Astrocyte (in vitro differentiated cells and primary cell): ENCODE results near the gene MRTFA. TPM values are rescaled to one million over a fixed set of nuclear protein-coding genes. Genes with fewer than 3 reads are reported as not detected.

Experiments
- DNase-seq: peaks from one replicate; pipeline ENCODE4 v3.0.0-alpha.2; 2010; ENCODE audit warnings: low read depth
- FAIRE-seq: peaks from 2 replicates; lab custom pipeline; 2011; peaks lifted over from hg19 to GRCh38; lab: Jason Lieb, UNC
- H2AFZ ChIP-seq: 2 replicates; pipeline ENCODE4 v1.6.0; 2012; ENCODE audit warnings: low read depth, low read length, inconsistent platforms
- H3K27ac ChIP-seq: 2 replicates; pipeline ENCODE4 v1.5.1; 2011; ENCODE audit warnings: low read depth, low read length, inconsistent platforms
- H3K27me3 ChIP-seq: 2 replicates; pipeline ENCODE4 v1.6.0; 2011; ENCODE audit warnings: low read length, inconsistent platforms; ENCODE audit not compliant: insufficient read depth
- H3K36me3 ChIP-seq: 2 replicates; pipeline ENCODE4 v1.5.1; 2011; ENCODE audit warnings: low read length, inconsistent platforms; ENCODE audit not compliant: insufficient read depth
- H3K4me1 ChIP-seq: 2 replicates; pipeline ENCODE4 v1.5.1; 2011; ENCODE audit warnings: low read length, inconsistent platforms; ENCODE audit not compliant: insufficient read depth
- H3K4me2 ChIP-seq: 2 replicates; pipeline ENCODE4 v1.6.0; 2012; ENCODE audit warnings: low read length, inconsistent platforms
- H3K4me3 ChIP-seq: 2 replicates; pipeline ENCODE4 v1.5.1; 2011; ENCODE audit warnings: low read depth, mild to moderate bottlenecking, low read length, inconsistent platforms; ENCODE audit not compliant: insufficient read depth
- H3K79me2 ChIP-seq: 2 replicates; pipeline ENCODE4 v1.6.0; 2012; ENCODE audit warnings: mild to moderate bottlenecking, low read length, inconsistent platforms; ENCODE audit not compliant: insufficient read depth
- H3K9ac ChIP-seq: 2 replicates; pipeline ENCODE4 v1.6.0; 2012; ENCODE audit warnings: mild to moderate bottlenecking, low read length, inconsistent platforms
- H3K9me3 ChIP-seq: 2 replicates; pipeline ENCODE4 v1.5.1; 2012; ENCODE audit warnings: low read depth, mild to moderate bottlenecking, low read length, inconsistent platforms; ENCODE audit not compliant: insufficient read depth
- H4K20me1 ChIP-seq: 2 replicates; pipeline ENCODE4 v1.6.0; 2012; ENCODE audit warnings: low read length, inconsistent platforms; ENCODE audit not compliant: insufficient read depth
- H3K27ac Mint-ChIP-seq: one replicate; pipeline ENCODE4 v1.8.0; 2021; ENCODE audit warnings: mild to moderate bottlenecking, mixed read lengths; ENCODE audit not compliant: unreplicated experiment
- H3K27me3 Mint-ChIP-seq: one replicate; pipeline ENCODE4 v1.8.0; 2021; ENCODE audit warnings: low read depth, mixed read lengths; ENCODE audit not compliant: unreplicated experiment
- H3K36me3 Mint-ChIP-seq: one replicate; pipeline ENCODE4 v1.8.0; 2021; ENCODE audit warnings: low read depth, mixed read lengths; ENCODE audit not compliant: unreplicated experiment
- H3K4me1 Mint-ChIP-seq: one replicate; pipeline ENCODE4 v1.8.0; 2021; ENCODE audit warnings: low read depth, mixed read lengths; ENCODE audit not compliant: unreplicated experiment
- H3K4me3 Mint-ChIP-seq: one replicate; pipeline ENCODE4 v1.8.0; 2021; ENCODE audit warnings: mild to moderate bottlenecking, moderate library complexity, mixed read lengths; ENCODE audit not compliant: unreplicated experiment
- H3K9me3 Mint-ChIP-seq: one replicate; pipeline ENCODE4 v1.8.0; 2021; ENCODE audit warnings: mild to moderate bottlenecking, mixed read lengths; ENCODE audit not compliant: unreplicated experiment
- CTCF ChIP-seq: IDR thresholded peaks from 2 replicates; pipeline ENCODE4 v1.5.1; 2011; ENCODE audit warnings: low read depth, mild to moderate bottlenecking, inconsistent platforms, low read length, moderate library complexity; ENCODE audit not compliant: insufficient read depth
- EZH2 ChIP-seq: IDR thresholded peaks from 2 replicates; pipeline ENCODE4 v1.6.1; 2012; ENCODE audit warnings: mild to moderate bottlenecking, low read length, inconsistent platforms; ENCODE audit not compliant: insufficient read depth
- total RNA-seq: library from RNA; stranded (reverse); gene quantifications from 2 replicates; pipeline ENCODE4 v1.2.1, GENCODE V29; 2021

MRTFA gene
- total RNA-seq, 1 donor from 2014 or later: 74.3 TPM

DNA sequence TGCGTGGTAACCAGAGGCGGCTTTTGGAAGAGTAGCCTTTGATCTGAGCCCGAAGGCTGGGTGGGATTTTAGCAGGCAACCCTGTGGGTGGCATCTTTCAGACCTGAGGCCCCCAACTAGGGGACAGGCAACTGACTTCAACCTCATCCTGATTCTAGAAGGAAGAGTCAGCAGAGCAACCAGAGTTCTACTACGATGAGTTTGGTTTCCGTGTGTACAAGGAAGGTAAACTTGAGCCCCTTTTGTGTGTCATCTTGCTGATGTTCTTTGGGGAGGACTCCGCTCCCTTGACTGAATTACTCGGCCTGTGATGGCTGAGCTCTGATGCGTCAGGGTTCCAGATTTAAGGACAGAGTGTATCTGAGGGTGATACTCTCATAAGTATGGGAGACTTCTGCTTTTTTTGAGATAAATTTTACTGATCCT lies 234.5 kb downstream of the MRTFA start:
- TF ChIP-seq CTCF (no peak), EZH2 (no peak)

GRCh38 chr22:40401532-40401931 lies 235.0 kb downstream of the MRTFA start:
- no peaks in the 10 kb centered on the region for H3K9me3 ChIP-seq
- peaks cover 41% of the 10 kb centered on the region for H4K20me1 ChIP-seq
- H3K79me2 ChIP-seq: no peaks in the 10 kb centered on the region
- DNase-seq (no peak), FAIRE-seq (no peak)
- H3K4me2 ChIP-seq: no peak overlapping the region
- H3K27me3 Mint-ChIP-seq: no peaks in the 10 kb centered on the region
- no peaks in the 10 kb centered on the region for H3K9me3 Mint-ChIP-seq
- peaks cover 24% of the 10 kb centered on the region for H3K36me3 Mint-ChIP-seq
- peaks cover 12% of the 10 kb centered on the region for H3K4me1 ChIP-seq
- no peak overlapping the region for H3K4me3 Mint-ChIP-seq
- peak overlapping the region; percentile 87 for H3K27ac Mint-ChIP-seq
- no peak overlapping the region for H3K9ac ChIP-seq
- H3K27ac ChIP-seq: no peak overlapping the region
- peaks cover 19% of the 10 kb centered on the region for H3K4me1 Mint-ChIP-seq
- peaks cover 6% of the 10 kb centered on the region for H3K36me3 ChIP-seq
- no peaks in the 10 kb centered on the region for H3K27me3 ChIP-seq
- no peak overlapping the region for H2AFZ ChIP-seq
- no peak overlapping the region for H3K4me3 ChIP-seq
- no peak for TF ChIP-seq CTCF
- TF ChIP-seq EZH2: no peak

More for the DNA sequence above, 234.5 kb downstream of the MRTFA start:
- H3K9ac ChIP-seq: no peak overlapping the region
- Mint-ChIP-seq H3K27me3 (no peaks in the 10 kb centered on the region), H3K9me3 (no peaks in the 10 kb centered on the region), H3K36me3 (peaks cover 24% of the 10 kb centered on the region), H3K4me3 (no peak overlapping the region), H3K27ac (peak overlapping the region; percentile 87), H3K4me1 (peaks cover 14% of the 10 kb centered on the region)
- peaks cover 45% of the 10 kb centered on the region for H4K20me1 ChIP-seq
- DNase-seq (no peak), FAIRE-seq (no peak)
- H3K4me3 ChIP-seq: no peak overlapping the region
- H3K79me2 ChIP-seq: no peaks in the 10 kb centered on the region
- H3K4me2 ChIP-seq: no peak overlapping the region
- H3K27ac ChIP-seq: no peak overlapping the region
- H3K4me1 ChIP-seq: peaks cover 8% of the 10 kb centered on the region
- H2AFZ ChIP-seq: no peak overlapping the region
- no peaks in the 10 kb centered on the region for H3K27me3 ChIP-seq
- no peaks in the 10 kb centered on the region for H3K9me3 ChIP-seq
- peaks cover 6% of the 10 kb centered on the region for H3K36me3 ChIP-seq

- Mint-ChIP-seq H3K9me3 (no peaks in the 10 kb centered on the region), H3K4me3 (no peak overlapping the region), H3K27ac (peak overlapping the region; percentile 41), H3K27me3 (no peaks in the 10 kb centered on the region), H3K36me3 (peaks cover 27% of the 10 kb centered on the region), H3K4me1 (peaks cover 20% of the 10 kb centered on the region)
- no peak overlapping the region for H3K4me3 ChIP-seq
- H4K20me1 ChIP-seq: peaks cover 35% of the 10 kb centered on the region
- TF ChIP-seq EZH2: no peak
- no peak overlapping the region for H3K4me2 ChIP-seq
- no peaks in the 10 kb centered on the region for H3K79me2 ChIP-seq
- no peaks in the 10 kb centered on the region for H3K9me3 ChIP-seq
- no peak overlapping the region for H2AFZ ChIP-seq
- DNase-seq: no peak
- no peak overlapping the region for H3K27ac ChIP-seq
- peaks cover 6% of the 10 kb centered on the region for H3K36me3 ChIP-seq
- H3K9ac ChIP-seq: no peak overlapping the region
- peaks cover 13% of the 10 kb centered on the region for H3K4me1 ChIP-seq
- no peaks in the 10 kb centered on the region for H3K27me3 ChIP-seq
- no peak for FAIRE-seq
These were observed 236.4 kb downstream of the MRTFA start for GRCh38 chr22:40400159-40400558.
